HUES6 (cell line): ENCODE results near the gene SMLR1.
"Not testable (repeated sequence)": the region's sequence is repeated elsewhere in the genome, so short reads cannot be mapped to it uniquely, and the experiment has no call there.

Source experiments
- H3K27ac ChIP-seq: 2 replicates; pipeline ENCODE4 v1.7.0; 2013; ENCODE audit warnings: low read depth, mild to moderate bottlenecking, low read length, inconsistent platforms
- H3K27me3 ChIP-seq: 2 replicates; pipeline ENCODE4 v1.6.1; 2013; ENCODE audit warnings: low read length; ENCODE audit not compliant: control insufficient read depth, insufficient read depth
- H3K36me3 ChIP-seq: 2 replicates; pipeline ENCODE4 v1.6.1; 2013; ENCODE audit warnings: low read length; ENCODE audit not compliant: control insufficient read depth, insufficient read depth
- H3K4me1 ChIP-seq: 2 replicates; pipeline ENCODE4 v1.6.1; 2013; ENCODE audit warnings: low read length; ENCODE audit not compliant: control insufficient read depth, insufficient read depth
- H3K4me3 ChIP-seq: 2 replicates; pipeline ENCODE4 v1.5.1; 2013; ENCODE audit warnings: low read depth, low read length
- H3K9ac ChIP-seq: one replicate; pipeline ENCODE4 v1.6.1; 2013; ENCODE audit warnings: mild to moderate bottlenecking, low read length
- H3K9me3 ChIP-seq: 2 replicates; pipeline ENCODE4 v1.6.1; 2013; ENCODE audit warnings: low read depth, low read length; ENCODE audit not compliant: control insufficient read depth, insufficient read depth

Gene SMLR1

DNA sequence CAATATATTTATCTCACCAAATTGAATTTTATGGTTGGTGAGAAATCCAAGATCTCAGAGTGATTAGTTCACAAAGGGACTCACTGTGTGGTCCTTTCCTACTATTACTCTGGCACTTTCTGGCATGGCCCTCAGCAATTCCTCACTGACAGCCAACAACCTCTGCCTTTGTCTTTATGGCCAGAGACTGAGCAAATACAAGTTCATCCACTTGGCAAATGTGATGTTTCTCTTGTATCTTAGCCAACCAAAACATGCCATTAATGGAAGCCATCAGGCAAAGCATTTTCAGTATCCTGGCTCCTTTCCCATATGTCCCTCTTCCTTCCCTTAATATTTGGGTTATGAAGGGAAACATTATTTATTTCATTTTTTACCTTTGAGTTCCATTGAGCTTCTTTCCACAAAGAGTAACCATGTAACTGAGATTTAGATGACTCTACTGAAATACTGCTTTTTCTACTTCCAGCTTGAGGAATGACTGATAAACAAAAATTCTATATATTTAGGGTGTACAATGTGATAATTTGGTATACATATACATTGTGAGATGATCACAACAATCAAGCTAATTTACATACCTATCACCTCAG is 30.8 kb upstream of the SMLR1 start:
- H3K9ac ChIP-seq: no peak overlapping the region
- H3K4me3 ChIP-seq: no peak overlapping the region
- peaks cover 30% of the 10 kb centered on the region for H3K4me1 ChIP-seq
- H3K36me3 ChIP-seq: no peaks in the 10 kb centered on the region
- H3K9me3 ChIP-seq: peaks cover 15% of the 10 kb centered on the region; the same call in 1 of the 2 replicates
- no peaks in the 10 kb centered on the region for H3K27me3 ChIP-seq
- no peak overlapping the region for H3K27ac ChIP-seq

DNA sequence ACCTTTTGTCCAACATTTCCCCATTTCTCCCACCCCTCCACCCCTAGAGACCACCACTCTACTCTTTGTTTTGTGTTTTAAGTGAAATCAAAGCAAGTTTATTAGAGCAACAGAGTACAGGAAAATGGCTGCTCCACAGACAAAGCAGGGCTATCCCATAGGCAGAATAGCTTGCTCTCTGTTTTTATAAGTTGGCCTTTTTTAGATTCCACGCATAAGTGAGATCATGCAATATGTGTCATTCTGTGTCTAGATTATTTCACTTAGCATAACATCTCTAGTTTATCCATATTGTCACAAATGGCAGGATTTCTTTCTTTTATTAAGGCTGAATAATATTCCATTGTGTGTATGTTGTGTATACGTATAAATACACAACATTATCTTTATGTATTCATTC is 30.1 kb upstream of the SMLR1 start:
- H3K36me3 ChIP-seq: no peaks in the 10 kb centered on the region
- peaks cover 30% of the 10 kb centered on the region for H3K4me1 ChIP-seq
- H3K4me3 ChIP-seq: no peak overlapping the region
- H3K9me3 ChIP-seq: peaks cover 17% of the 10 kb centered on the region; the same call in 1 of the 2 replicates
- no peak overlapping the region for H3K27ac ChIP-seq
- H3K27me3 ChIP-seq: no peaks in the 10 kb centered on the region
- no peak overlapping the region for H3K9ac ChIP-seq

DNA sequence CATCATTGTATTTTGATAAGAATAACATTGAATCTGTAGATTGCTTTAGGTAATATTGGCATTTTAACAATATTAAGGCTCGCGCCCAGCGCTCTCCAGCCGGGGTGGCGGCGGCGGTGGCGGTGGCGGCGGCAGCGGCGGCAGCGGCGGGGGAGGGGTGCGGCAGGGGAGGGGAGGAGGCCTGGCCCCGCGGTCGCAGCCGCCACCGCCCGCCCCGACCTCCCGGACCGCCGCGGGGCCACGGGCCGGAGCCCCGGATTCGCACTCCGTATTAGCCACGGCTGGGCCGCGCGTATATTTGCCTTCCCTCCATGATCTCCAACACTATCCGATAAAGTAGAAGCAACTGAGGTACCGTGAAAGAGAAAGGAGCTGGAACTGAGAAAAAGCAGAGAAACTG is 25.8 kb upstream of the SMLR1 start:
- H3K27me3 ChIP-seq: not testable (repeated sequence)

DNA sequence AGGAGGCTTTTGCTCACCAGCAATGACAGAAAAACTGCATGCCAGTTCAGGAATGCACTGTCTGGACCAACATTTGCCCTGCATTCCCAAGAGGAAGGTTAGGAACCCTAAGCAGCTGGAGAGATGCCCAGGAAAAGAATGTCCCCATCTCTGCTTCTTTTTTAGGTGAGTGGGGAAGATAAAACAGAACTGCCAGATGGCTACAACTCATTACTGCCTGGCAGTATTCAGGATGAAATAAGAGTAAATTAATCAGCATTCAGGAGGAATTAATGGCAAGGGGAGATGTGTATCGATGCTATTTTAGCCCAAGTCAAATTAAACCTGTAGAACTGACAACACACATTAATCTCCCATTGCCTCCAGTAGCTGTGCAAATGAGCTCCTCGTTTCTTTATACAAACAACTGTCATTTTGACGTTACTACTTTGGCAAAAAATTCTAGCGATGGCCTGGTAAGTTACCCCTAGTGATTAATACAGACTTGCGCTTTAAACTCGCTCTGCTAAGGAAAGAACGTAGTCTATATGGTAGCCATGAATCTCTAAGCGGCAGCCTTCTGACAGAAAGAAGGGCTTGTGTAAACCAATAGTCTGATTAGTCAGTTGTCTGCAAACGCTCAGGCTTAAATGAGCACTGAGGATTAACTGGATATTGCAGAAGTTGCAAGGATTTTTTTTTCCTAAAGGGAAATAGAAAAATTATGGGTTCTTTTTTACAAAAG is 16.7 kb upstream of the SMLR1 start:
- Histone ChIP-seq H3K27me3 (no peaks in the 10 kb centered on the region), H3K4me1 (no peaks in the 10 kb centered on the region), H3K27ac (no peak overlapping the region), H3K9me3 (no peaks in the 10 kb centered on the region), H3K9ac (no peak overlapping the region), H3K36me3 (no peaks in the 10 kb centered on the region), H3K4me3 (no peak overlapping the region)

More for the DNA sequence above, 25.8 kb upstream of the SMLR1 start:
- H3K4me1 ChIP-seq, H3K27ac ChIP-seq, H3K9ac ChIP-seq, H3K36me3 ChIP-seq, H3K4me3 ChIP-seq: not testable (repeated sequence)
- H3K9me3 ChIP-seq: peaks cover 17% of the 10 kb centered on the region; the same call in 1 of the 2 replicates

DNA sequence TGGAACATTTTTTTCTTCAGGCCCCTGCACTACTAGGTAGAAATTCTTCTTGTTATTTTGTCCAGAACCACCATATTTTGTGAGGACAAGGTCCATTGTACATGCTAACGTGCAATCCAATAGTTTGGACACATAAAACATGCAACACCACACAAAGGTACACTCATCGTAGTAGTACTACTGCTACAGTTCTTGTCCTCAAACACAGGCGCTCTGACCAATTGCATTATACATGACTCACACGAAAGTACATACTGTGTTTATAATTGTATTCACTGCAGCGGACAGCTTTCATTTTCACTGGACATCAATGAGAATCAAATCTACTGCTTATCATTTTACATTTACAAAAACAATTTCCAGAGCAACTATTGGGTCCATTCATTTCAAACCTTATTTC is 15.3 kb upstream of the SMLR1 start:
- Histone ChIP-seq H3K9me3 (no peaks in the 10 kb centered on the region), H3K27ac (no peak overlapping the region), H3K36me3 (no peaks in the 10 kb centered on the region), H3K27me3 (no peaks in the 10 kb centered on the region), H3K4me1 (no peaks in the 10 kb centered on the region), H3K4me3 (no peak overlapping the region), H3K9ac (no peak overlapping the region)

DNA sequence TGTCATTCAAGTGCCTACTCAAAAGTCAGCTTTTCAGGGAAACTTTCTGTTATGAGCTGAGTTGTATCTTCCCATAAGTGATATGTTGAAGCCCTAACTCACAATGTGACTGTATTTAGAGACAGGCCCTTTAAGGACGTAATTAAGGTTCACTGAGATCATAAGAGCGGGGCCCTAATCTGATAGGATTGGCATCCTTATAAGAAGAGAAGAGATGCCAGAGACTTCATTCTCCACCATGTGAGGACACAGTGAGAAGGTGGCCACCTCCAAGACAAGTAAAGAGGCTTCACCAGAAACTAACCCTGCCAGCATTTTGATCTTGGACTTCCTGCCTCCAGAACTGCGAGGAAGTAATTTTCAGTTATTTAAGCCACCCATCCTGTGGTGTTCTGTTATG is 12.7 kb upstream of the SMLR1 start:
- no peaks in the 10 kb centered on the region for H3K27me3 ChIP-seq
- no peak overlapping the region for H3K9ac ChIP-seq
- no peaks in the 10 kb centered on the region for H3K4me1 ChIP-seq
- H3K9me3 ChIP-seq: no peaks in the 10 kb centered on the region
- H3K4me3 ChIP-seq: no peak overlapping the region
- no peak overlapping the region for H3K27ac ChIP-seq
- H3K36me3 ChIP-seq: no peaks in the 10 kb centered on the region

DNA sequence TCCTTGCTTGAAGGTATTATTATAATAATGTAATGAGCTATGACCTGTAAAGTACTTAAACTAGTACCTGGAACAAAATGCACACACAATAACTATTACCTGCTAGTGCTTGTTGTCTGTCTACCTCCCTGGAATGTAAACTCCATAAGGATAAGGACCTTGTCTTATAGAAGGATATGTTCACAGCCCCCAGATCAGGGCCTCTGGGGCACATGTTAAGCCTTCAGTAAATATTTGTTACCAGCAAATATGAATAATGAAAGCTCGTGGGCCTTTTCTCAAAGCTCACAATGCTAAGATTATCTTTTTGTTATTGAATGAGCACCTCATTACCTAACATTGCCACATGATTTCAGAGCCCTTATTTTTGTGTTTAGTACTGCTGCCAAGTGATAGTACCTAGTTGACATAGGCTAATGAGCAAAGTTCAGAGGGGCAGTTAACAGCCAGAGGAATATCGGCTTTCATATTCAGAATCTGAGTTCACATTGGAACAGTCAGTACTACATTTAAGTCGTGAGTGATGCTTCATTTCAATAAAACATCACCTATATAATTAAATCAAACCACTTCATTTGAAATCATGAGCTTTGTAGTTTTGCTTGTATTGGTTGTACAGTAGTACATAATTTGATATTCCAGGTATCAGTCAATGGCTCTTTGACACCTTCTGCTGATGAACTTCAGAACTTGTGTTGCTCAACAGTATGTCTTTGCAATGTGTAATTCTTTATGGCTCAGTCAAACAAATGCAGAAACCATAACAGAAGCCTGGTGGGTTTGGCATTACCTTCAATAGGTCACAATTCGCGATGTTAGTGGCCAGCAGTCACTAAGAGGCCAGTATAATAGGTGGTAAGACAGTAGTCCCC is 11.8 kb upstream of the SMLR1 start:
- Histone ChIP-seq H3K4me3 (no peak overlapping the region), H3K27ac (no peak overlapping the region), H3K27me3 (no peaks in the 10 kb centered on the region), H3K9me3 (no peaks in the 10 kb centered on the region), H3K9ac (no peak overlapping the region), H3K4me1 (no peaks in the 10 kb centered on the region), H3K36me3 (no peaks in the 10 kb centered on the region)

DNA sequence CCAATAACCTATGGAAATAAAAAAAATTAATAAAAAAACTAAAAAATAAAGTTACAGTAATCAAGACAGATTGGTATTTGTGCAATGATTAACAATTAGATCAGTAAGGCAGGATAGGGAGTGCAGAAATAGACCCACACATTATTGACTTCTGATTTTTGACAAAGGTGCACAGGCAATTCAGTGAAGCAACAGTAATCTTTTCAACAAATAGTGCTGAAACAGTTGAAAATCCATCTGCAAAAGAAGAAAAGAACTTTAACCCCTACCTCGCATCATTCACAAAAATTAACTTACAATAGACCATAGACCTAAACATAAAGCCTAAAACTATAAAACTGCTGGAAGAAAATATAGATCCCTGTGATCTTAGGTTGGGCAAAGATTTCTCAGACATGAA is 4.5 kb upstream of the SMLR1 start:
- no peaks in the 10 kb centered on the region for H3K27me3 ChIP-seq
- H3K9ac ChIP-seq: no peak overlapping the region
- H3K4me3 ChIP-seq: no peak overlapping the region
- H3K4me1 ChIP-seq: peaks cover 16% of the 10 kb centered on the region
- no peak overlapping the region for H3K27ac ChIP-seq
- no peaks in the 10 kb centered on the region for H3K9me3 ChIP-seq
- H3K36me3 ChIP-seq: no peaks in the 10 kb centered on the region

DNA sequence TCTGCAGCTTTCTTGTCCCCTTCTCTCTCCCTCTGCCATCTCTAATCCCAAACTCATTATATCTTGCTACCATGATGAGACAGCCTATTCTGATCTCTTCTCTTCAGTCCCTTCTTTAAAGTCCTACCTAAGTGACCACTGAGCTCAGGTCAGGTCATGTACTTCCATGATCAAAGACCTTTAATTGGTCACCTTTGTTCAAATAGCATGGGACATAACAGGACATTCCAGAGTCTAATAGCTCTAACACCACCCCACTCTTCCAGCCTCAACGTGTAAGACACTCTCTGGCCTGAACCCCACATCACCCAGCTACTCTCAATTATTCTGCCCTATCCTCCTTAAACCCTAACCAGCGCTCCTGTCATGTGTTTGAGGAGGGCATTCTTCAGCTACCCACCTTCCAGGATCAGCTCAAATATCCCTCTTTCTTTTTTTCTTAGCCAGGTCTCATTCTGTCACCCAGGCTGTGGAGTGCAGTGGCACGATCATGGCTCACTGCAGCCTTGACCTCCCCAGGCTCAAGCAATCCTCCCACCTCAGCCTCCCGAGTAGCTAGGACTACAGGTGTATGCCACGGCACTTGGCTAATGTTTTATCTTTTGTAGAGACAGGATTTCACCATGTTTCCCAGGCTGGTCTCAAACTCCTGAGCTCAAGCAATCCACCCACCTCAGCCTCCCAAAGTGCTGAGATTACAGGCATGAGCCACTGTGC is 2.1 kb upstream of the SMLR1 start:
- H3K27ac ChIP-seq: no peak overlapping the region
- H3K36me3 ChIP-seq: no peaks in the 10 kb centered on the region
- H3K4me1 ChIP-seq: peaks cover 16% of the 10 kb centered on the region
- no peaks in the 10 kb centered on the region for H3K9me3 ChIP-seq
- H3K27me3 ChIP-seq: no peaks in the 10 kb centered on the region
- no peak overlapping the region for H3K4me3 ChIP-seq
- no peak overlapping the region for H3K9ac ChIP-seq

DNA sequence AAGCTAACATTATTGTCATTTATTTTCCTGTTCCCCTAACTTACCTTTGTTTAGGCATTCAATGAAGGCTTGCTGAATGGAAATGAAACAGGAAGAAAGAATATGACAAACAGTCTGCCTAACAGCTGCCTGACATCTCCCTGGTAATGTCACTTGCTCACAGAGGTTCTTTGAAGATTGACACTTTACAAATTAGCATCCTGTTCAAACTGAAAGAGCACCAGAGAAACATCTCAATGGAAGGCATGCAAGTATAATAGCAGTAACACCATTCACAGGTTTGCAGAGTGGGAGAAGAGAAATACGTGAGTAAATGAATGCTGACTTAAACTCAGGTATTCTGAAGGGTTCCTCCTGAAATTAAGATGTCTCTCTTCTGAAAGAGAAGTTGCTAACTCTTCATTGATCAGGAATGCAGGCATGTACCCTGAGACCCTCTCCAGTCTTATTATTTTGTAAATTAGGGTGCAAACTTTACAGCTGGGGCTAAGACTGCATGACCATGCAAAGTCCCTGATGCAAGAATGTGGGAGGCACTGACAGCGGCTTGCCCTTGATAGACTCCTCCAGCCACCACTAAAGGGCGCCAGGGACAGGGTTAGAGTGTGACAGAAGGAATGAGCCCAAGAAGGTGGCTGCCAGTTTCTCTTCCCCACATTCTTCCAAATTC is 1.3 kb upstream of the SMLR1 start:
- H3K4me1 ChIP-seq: peaks cover 16% of the 10 kb centered on the region
- H3K27ac ChIP-seq: peak overlapping the region; percentile 36; the same call in 1 of the 2 replicates
- H3K9ac ChIP-seq: no peak overlapping the region
- H3K27me3 ChIP-seq: no peaks in the 10 kb centered on the region
- no peaks in the 10 kb centered on the region for H3K36me3 ChIP-seq
- H3K9me3 ChIP-seq: no peaks in the 10 kb centered on the region
- H3K4me3 ChIP-seq: no peak overlapping the region
